HG03025 (cell line): Measurements from ENCODE around the gene ATF1.
"Not testable (repeated sequence)": the region's sequence is repeated elsewhere in the genome, so short reads cannot be mapped to it uniquely, and the experiment has no call there.

Experiments
- ATAC-seq: cut with Tn5 transposase; IDR thresholded peaks from one replicate; pipeline ENCODE4 v1.9.1; 2021; ENCODE audit warnings: mild to moderate bottlenecking, moderate library complexity; ENCODE audit not compliant: unreplicated experiment, low FRiP score

Gene ATF1

DNA sequence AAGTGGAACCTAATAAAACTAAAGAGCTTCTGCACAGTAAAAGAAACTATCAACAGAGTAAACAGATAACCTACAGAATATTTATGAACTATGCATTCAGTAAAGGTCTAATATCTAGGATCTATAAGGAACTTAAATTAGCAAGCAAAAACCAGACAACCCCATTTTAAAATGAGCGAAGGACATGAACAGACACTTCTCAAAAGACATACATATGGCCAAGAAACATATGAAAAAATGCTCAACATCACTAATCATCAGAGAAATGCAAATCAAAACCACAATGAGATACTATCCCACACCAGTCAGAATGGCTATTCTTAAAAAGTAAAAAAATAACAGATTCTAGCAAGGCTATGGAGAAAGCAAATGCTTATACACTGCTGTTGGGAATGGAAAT is 91.3 kb downstream of the ATF1 start:
- not testable (repeated sequence) for ATAC-seq

DNA sequence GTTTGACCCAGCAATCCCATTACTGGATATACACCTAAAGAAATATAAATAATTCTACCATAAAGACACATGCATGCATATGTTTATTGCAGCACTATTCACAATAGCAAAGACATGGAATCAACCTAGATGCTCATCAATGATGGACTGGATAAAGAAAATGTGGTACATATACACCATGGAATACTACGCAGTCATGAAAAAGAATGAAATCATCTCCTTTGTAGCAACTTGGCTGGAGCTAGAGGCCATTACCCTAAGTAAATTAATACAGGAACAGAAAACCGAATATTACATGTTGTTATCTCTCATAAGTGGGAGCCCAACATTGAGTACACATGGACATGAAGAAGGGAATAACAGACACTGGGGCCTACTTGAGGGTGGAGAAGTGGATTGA is 91.8 kb downstream of the ATF1 start:
- ATAC-seq, result not testable (repeated sequence)

DNA sequence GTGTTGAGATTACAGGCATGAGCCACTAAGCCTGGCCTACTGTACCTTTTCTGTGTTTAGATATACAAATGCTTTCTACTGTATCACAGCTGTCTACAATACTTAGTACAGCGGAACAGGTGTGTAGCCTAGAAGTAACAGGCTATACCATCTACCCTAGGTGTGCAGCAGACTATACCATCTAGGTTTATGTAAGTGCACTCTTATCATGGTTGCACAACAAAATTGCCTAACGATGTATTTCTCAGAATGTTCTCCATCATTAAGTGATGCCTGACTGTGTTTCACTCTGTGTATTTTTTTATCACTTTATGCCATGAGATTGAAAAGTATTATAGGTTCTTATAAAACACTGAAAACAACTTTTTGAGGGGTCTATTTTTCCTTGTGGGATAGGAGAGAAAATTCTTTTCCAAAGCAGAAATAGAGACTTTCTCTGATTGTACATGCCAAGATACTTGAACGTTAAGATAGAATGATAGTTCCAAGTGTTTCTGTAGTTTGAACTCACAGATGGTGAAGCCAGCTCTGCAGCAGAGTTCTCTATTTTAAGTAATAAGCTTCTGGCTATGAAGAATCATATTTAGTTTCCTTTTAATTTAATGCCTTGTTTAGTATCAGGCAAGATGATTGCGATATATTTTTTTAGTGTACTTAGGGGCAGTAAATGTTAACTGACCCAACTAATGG is 95.9 kb downstream of the ATF1 start:
- ATAC-seq, result no peak

DNA sequence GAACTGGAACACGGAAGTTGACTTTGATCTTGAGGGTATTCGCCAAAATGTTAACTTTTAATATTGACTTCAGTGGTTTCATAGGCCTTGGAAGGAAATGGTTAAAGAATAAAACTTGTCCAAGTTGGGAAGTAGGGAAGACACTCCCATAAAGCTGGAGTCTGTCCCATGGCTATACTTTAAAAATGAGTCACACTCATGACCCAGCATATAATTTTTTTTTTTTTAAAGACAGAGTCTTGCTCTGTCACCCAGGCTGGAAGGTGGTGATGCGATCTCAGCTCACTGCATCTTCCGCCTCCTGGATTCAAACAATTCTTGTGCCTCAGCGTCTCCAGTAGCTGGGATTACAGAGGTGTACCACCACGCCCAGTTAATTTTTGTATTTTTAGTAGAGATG is 98.4 kb downstream of the ATF1 start:
- no peak for ATAC-seq

DNA sequence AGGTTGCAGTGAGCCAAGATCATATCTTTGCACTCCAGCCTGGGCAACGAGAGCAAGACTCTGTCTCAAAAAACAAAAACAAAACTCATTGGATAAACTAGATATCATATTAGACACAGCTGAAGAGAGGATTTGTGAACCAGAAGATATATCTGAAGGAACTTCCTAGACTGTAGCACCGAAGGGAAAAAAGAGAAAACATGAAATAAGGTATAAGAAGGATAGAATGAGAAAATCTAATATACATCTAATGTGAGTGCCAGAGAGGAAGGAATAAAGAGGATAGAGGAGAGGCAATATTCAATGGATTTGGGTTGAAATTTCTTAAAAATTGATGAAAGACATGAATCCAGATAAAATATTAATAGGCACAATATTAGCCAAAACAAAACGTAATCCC is 101.4 kb downstream of the ATF1 start:
- no peak for ATAC-seq

DNA sequence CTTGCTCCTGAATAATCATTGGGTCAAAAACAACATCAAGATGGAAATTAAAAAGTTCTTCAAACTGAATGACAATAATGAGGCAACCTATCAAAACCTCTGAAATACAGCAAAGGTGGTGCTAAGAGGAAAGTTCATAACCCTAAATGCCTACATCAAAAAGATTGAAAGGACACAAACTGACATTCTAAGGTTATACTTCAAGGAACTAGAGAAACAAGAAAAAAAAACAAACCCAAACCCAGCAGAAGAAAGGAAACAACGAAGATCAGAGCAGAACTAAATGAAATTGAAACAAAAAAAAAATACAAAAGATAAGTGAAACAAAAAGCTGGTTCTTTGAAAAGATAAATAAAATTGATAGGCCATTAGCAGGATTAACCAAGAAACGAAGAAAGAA is 105.0 kb downstream of the ATF1 start:
- ATAC-seq, result not testable (repeated sequence)
